Measurements from ENCODE around the gene SUSD1. TPM values are rescaled to one million over a fixed set of nuclear protein-coding genes. Genes with fewer than 3 reads are reported as not detected.

SUSD1 gene
- total RNA-seq, 1 experiment from 2014 or later, result 8.1 TPM

GRCh38 chr9:112118009-112118408 lies 57.1 kb downstream of the SUSD1 start:
- no peaks in the 10 kb centered on the region for H3K23me2 ChIP-seq (ENCODE audit: insufficient read length, low read depth, low read length, poor library complexity, severe bottlenecking)
- no peaks in the 10 kb centered on the region for H4K20me1 ChIP-seq (ENCODE audit: control insufficient read depth, insufficient read depth, insufficient read length)
- Mint-ChIP-seq H3K9me3 (no peaks in the 10 kb centered on the region), H3K36me3 (ENCODE audit: insufficient read depth in 1 of 3, low read depth in 3 of 3) (peaks cover 0 to 5% (median under 1%) of the 10 kb centered on the region in 3 experiments; a peak in 3 of 7 replicates), H3K27ac (no peak overlapping the region), H3K4me3 (no peak overlapping the region), H3K4me1 (peaks cover 21 to 35% of the 10 kb centered on the region in 2 experiments), H3K27me3 (ENCODE audit: low read depth) (no peaks in the 10 kb centered on the region)
- no peak overlapping the region for H4K5ac ChIP-seq (ENCODE audit: insufficient read length, low read depth, low read length)
- no peak overlapping the region for H2BK120ac ChIP-seq (ENCODE audit: low read depth, low read length, poor library complexity, severe bottlenecking)
- no peak overlapping the region for H3K18ac ChIP-seq (ENCODE audit: insufficient read length, low read depth, low read length)
- no peaks in the 10 kb centered on the region for H3K79me1 ChIP-seq (ENCODE audit: insufficient read depth, low read depth, low read length, poor library complexity, severe bottlenecking)
- no peak for DNase-seq
- H3K4me2 ChIP-seq (ENCODE audit: insufficient read depth, insufficient read length, low read length), result no peak overlapping the region
- no peak overlapping the region for H3K4ac ChIP-seq (ENCODE audit: low read depth, low read length)
- H3K23ac ChIP-seq (ENCODE audit: insufficient read length, low read depth, low read length), result no peak overlapping the region
- no peak overlapping the region for H4K91ac ChIP-seq (ENCODE audit: insufficient read length, low read depth, low read length)
- no peak overlapping the region for H3K9ac ChIP-seq (ENCODE audit: extremely low read depth, insufficient read length, low read length)
- no peaks in the 10 kb centered on the region for H3K27me3 ChIP-seq (ENCODE audit: insufficient read depth, low read length)
- H2BK20ac ChIP-seq (ENCODE audit: low read depth, low read length, poor library complexity, severe bottlenecking), result no peak overlapping the region
- no CpG with 5 or more reads among the region's 1 CpG for WGBS (ENCODE audit: extremely low coverage, insufficient read length, low lambda C conversion rate)
- H2AK5ac ChIP-seq (ENCODE audit: insufficient read length, low read length), result no peak overlapping the region
- H3K14ac ChIP-seq (ENCODE audit: insufficient read depth, low read length), result no peak overlapping the region
- TF ChIP-seq CTCF (conservative IDR thresholded peaks at IDR 0.05), result no peak
- no peak overlapping the region for H3K56ac ChIP-seq (ENCODE audit: insufficient read length, low read depth, low read length)
- H4K8ac ChIP-seq (replicated peaks; ENCODE audit: insufficient read length, low read depth, low read length), result no peak overlapping the region
- H2AFZ ChIP-seq (ENCODE audit: low read length), result no peak overlapping the region
- H3K79me2 ChIP-seq (ENCODE audit: insufficient read depth, low read length), result no peaks in the 10 kb centered on the region
- H2BK12ac ChIP-seq (ENCODE audit: insufficient read length, low read depth, low read length), result no peak overlapping the region
- H3K27ac ChIP-seq (ENCODE audit: insufficient read length, low read depth, low read length), result no peak overlapping the region
- no peak overlapping the region for H2BK15ac ChIP-seq (ENCODE audit: low read depth, low read length)
- no peak overlapping the region for H2BK5ac ChIP-seq (ENCODE audit: insufficient read length, low read length)
- H3T11ph ChIP-seq (ENCODE audit: low read length), result no peak overlapping the region
- 0 out of 2 replicates have a peak, but pooled peaks cover 4% of the 10 kb centered on the region for H3K4me1 ChIP-seq (ENCODE audit: insufficient read depth, low read length)
- H3K9me3 ChIP-seq (ENCODE audit: control insufficient read depth, low read depth, low read length), result no peaks in the 10 kb centered on the region
